Measurements from ENCODE around the gene TMPRSS5. TPM values are rescaled to one million over a fixed set of nuclear protein-coding genes. Genes with fewer than 3 reads are reported as not detected.

The TMPRSS5 gene
- total RNA-seq, 1 experiment from 2014 or later: 0.71 TPM

- no peaks in the 10 kb centered on the region for H4K20me1 ChIP-seq (ENCODE audit: insufficient read depth)
- H3K79me2 ChIP-seq (ENCODE audit: insufficient read depth, low read length): no peaks in the 10 kb centered on the region
- H3K4me2 ChIP-seq (ENCODE audit: low read length): no peak overlapping the region
- no peaks in the 10 kb centered on the region for H3K27me3 ChIP-seq (ENCODE audit: insufficient read depth, low read length)
- no peak for DNase-seq (ENCODE audit: low read depth, low spot score)
- ATAC-seq: no peak
- intact Hi-C loops (cut with micrococcal nuclease): no loop called here
- no peaks in the 10 kb centered on the region for H3K9me3 ChIP-seq (ENCODE audit: control insufficient read depth in 1 of 2, insufficient read depth in 1 of 2, low read depth in 1 of 2, low read length in 2 of 2)
- no peak overlapping the region for H2AFZ ChIP-seq (ENCODE audit: low read depth, low read length, poor library complexity, severe bottlenecking)
- RAD21 ChIA-PET (ENCODE audit: low non-redundant PET in 1 of 2, low total read pairs in 2 of 2, uncharacterized antibody in 2 of 2, unreplicated experiment in 2 of 2): no interaction called here
- no peaks in the 10 kb centered on the region for H3K4me1 ChIP-seq (ENCODE audit: control insufficient read depth in 1 of 2, insufficient read depth in 2 of 2, low read length in 2 of 2)
- H3K9me2 ChIP-seq (ENCODE audit: insufficient read depth): no peaks in the 10 kb centered on the region
- H3K36me3 ChIP-seq (ENCODE audit: control insufficient read depth in 1 of 2, insufficient read depth in 2 of 2, low read length in 2 of 2): peaks cover 12 to 19% of the 10 kb centered on the region in 2 experiments; a peak in 3 of 4 replicates
- no peak overlapping the region for H3K9ac ChIP-seq (ENCODE audit: low read length)
- POLR2A ChIA-PET: no interaction called here
- H3K27ac ChIP-seq (ENCODE audit: low read depth, low read length): no peak overlapping the region
- no peak for TF ChIP-seq ELF1 (IDR thresholded peaks at IDR 0.05; ENCODE audit: borderline replicate concordance, low read depth)
- no peak for TF ChIP-seq TCF7L2 (IDR thresholded peaks at IDR 0.05; ENCODE audit: borderline replicate concordance, extremely low read depth, insufficient read depth, insufficient read length)
- TF ChIP-seq JUND (IDR thresholded peaks at IDR 0.05): no peak
- TF ChIP-seq, protein P1, sequence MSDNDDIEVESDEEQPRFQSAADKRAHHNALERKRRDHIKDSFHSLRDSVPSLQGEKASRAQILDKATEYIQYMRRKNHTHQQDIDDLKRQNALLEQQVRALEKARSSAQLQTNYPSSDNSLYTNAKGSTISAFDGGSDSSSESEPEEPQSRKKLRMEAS (IDR thresholded peaks at IDR 0.05): no peak
- no TSS peak for BruUV-seq (replicated peaks)
- CTCF ChIA-PET: no interaction called here
- H3K4me3 ChIP-seq (replicated peaks in 1 of 2; ENCODE audit: low read depth in 1 of 2, low read length in 2 of 2): no peak overlapping the region
Measured at GRCh38 chr11:113732092-113732491, 26.0 kb upstream of the TMPRSS5 start.

DNA sequence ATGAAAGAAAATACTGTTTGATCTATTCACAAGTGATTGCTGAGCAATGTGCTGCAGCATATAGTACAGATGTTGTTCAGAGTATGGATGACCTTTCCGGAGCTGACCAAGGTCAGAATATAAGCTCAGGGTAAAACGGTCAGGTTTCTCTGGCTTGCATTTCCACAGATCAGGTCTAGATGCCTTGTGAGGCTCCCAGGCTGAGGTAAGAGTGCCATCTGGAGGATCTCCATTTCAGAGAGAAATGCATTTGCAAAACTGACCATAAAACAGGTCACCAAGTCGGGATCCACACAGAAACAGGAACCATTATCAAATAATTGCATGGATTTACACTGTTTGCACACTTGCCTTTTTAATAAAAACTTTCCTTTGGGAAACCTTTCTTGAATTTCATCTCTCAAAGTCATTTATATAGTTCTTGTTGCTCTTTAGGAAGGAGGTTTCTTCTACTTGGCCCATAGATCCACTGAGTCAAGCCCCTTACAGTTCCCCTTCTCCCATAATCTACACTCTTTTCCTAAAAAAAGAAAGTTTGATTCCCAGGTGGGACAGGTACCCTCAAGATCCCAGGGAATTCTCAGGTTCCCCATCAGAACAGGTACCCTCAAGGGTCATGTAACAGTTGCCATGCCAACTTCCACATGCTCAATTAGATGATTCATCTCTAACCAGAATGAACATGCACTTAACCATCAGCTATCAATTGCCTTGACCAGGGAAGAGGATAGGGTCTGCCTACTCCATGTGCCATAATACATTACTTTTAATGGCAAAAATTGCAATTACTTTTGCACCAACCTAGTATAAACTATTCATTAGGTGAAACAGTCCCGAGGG, 25.0 kb upstream of the TMPRSS5 start:
- peak; percentile 39 for DNase-seq (ENCODE audit: low read depth, low spot score)
- no TSS peak for BruUV-seq (replicated peaks)
- Histone ChIP-seq H3K9ac (ENCODE audit: low read length) (no peak overlapping the region), H3K4me2 (ENCODE audit: low read length) (no peak overlapping the region), H3K4me1 (ENCODE audit: control insufficient read depth in 1 of 2, insufficient read depth in 2 of 2, low read length in 2 of 2) (no peaks in the 10 kb centered on the region), H3K4me3 (replicated peaks in 1 of 2; ENCODE audit: low read depth in 1 of 2, low read length in 2 of 2) (no peak overlapping the region), H3K36me3 (ENCODE audit: control insufficient read depth in 1 of 2, insufficient read depth in 2 of 2, low read length in 2 of 2) (peaks cover 9% of the 10 kb centered on the region in 2 experiments; a peak in 3 of 4 replicates), H2AFZ (ENCODE audit: low read depth, low read length, poor library complexity, severe bottlenecking) (no peak overlapping the region), H4K20me1 (ENCODE audit: insufficient read depth) (no peaks in the 10 kb centered on the region), H3K79me2 (ENCODE audit: insufficient read depth, low read length) (no peaks in the 10 kb centered on the region), H3K27ac (ENCODE audit: low read depth, low read length) (no peak overlapping the region), H3K9me2 (ENCODE audit: insufficient read depth) (no peaks in the 10 kb centered on the region), H3K9me3 (ENCODE audit: control insufficient read depth in 1 of 2, insufficient read depth in 1 of 2, low read depth in 1 of 2, low read length in 2 of 2) (no peaks in the 10 kb centered on the region), H3K27me3 (ENCODE audit: insufficient read depth, low read length) (no peaks in the 10 kb centered on the region)
- peak; percentile 72 for ATAC-seq
- ChIA-PET CTCF (interaction anchor here (0.7 to 2.5 kb wide), 6 partner anchors 41 to 426 kb away, joined by 3 to 9 read pairs (median 5); partner anchors contain the start of gene TTC12), POLR2A (no interaction called here), RAD21 (ENCODE audit: low non-redundant PET in 1 of 2, low total read pairs in 2 of 2, uncharacterized antibody in 2 of 2, unreplicated experiment in 2 of 2) (interaction anchor here in 1 of 2 experiments (0.7 kb wide), 1 partner anchor 198 kb away, joined by 3 read pairs; no protein-coding TSS in a partner anchor)
- intact Hi-C loops (cut with micrococcal nuclease): loop anchor here (1.0 to 2.0 kb wide), 3 partner anchors 177 to 426 kb away; no protein-coding TSS in a partner anchor
- no peak for TF ChIP-seq CBX3 (IDR thresholded peaks at IDR 0.05; ENCODE audit: low read depth)
- TF ChIP-seq ZFX (IDR thresholded peaks at IDR 0.05): no peak
- TF ChIP-seq SIN3A (IDR thresholded peaks at IDR 0.05; ENCODE audit: low read depth): no peak
- peak; percentile 82 for TF ChIP-seq RAD21 (IDR thresholded peaks at IDR 0.05; ENCODE audit: low read depth)
- TF ChIP-seq CEBPB (IDR thresholded peaks at IDR 0.05; ENCODE audit: low read depth): no peak
- TF ChIP-seq EGR1 (IDR thresholded peaks at IDR 0.05; ENCODE audit: low read depth): no peak
- no peak for TF ChIP-seq POLR2AphosphoS5 (IDR thresholded peaks at IDR 0.05; ENCODE audit: low read depth, low read length)
- no peak for TF ChIP-seq SRF (IDR thresholded peaks at IDR 0.05; ENCODE audit: low read depth)
- no peak for TF ChIP-seq POLR2A (IDR thresholded peaks at IDR 0.05; ENCODE audit: borderline replicate concordance, extremely low read depth, insufficient read depth, insufficient read length)
- peak; percentile 34 to 54 (median 47); a peak in 4 of 6 replicates for TF ChIP-seq CTCF (IDR thresholded peaks at IDR 0.05 in 2 of 3, conservative IDR thresholded peaks at IDR 0.05 in 1 of 3; ENCODE audit: borderline replicate concordance in 1 of 3, insufficient read depth in 1 of 3, low read depth in 2 of 3, low read length in 2 of 3)
- TF ChIP-seq TCF7L2 (IDR thresholded peaks at IDR 0.05; ENCODE audit: borderline replicate concordance, extremely low read depth, insufficient read depth, insufficient read length): no peak
- no peak for TF ChIP-seq FOSL1 (IDR thresholded peaks at IDR 0.05; ENCODE audit: low read depth)
